H1 (cell line): ENCODE data around the gene DACT1.

Experiments used
- BCL11A ChIP-seq, 2 experiments: IDR thresholded peaks; one replicate each; pipeline ENCODE4 v1.6.1; 2011; ENCODE audit warnings: low read depth in 2 of 2, low read length in 2 of 2, mild to moderate bottlenecking in 2 of 2
- CREB1 ChIP-seq: IDR thresholded peaks from 2 replicates; pipeline ENCODE4 v1.6.1; 2012; ENCODE audit warnings: inconsistent platforms
- CTCF ChIP-seq, 3 experiments: IDR thresholded peaks; 1 replicate in 2 of 3; 2 replicates in 1 of 3; pipeline versions ENCODE4 v1.5.1 to v1.6.1; 2011; ENCODE audit warnings: low read length in 3 of 3, mild to moderate bottlenecking in 3 of 3, inconsistent platforms in 2 of 3, low read depth in 1 of 3, moderate library complexity in 1 of 3; ENCODE audit not compliant: insufficient read depth in 1 of 3; ENCODE audit errors: control extremely low read depth in 1 of 3
- POLR2A ChIP-seq, 2 experiments: IDR thresholded peaks; 1 replicate in 1 of 2; 2 replicates in 1 of 2; pipeline ENCODE4 v1.6.1; 2011; ENCODE audit warnings: low read depth in 2 of 2, low read length in 2 of 2, mild to moderate bottlenecking in 2 of 2; ENCODE audit errors: control extremely low read depth in 1 of 2
- POLR2AphosphoS5 ChIP-seq: IDR thresholded peaks from 2 replicates; pipeline ENCODE4 v1.6.1; 2011; ENCODE audit warnings: low read depth, low read length

GRCh38 chr14:58626431-58626831, 11.3 kb upstream of the DACT1 start:
- TF ChIP-seq POLR2AphosphoS5 (no peak), BCL11A (IDR thresholded peaks at IDR 0.05; ENCODE audit: low read depth in 2 of 2, low read length in 2 of 2) (no peak), CREB1 (no peak), CTCF (IDR thresholded peaks at IDR 0.05; ENCODE audit: control extremely low read depth in 1 of 3, insufficient read depth in 1 of 3, low read depth in 1 of 3, low read length in 3 of 3) (no peak), POLR2A (IDR thresholded peaks at IDR 0.05; ENCODE audit: control extremely low read depth in 1 of 2, low read depth in 2 of 2, low read length in 2 of 2) (no peak)
